ENCODE data around the gene LHFPL4.
A peak's percentile ranks its signal among the peaks of the same experiment; 100 is the strongest.
"Not testable (repeated sequence)": the region's sequence is repeated elsewhere in the genome, so short reads cannot be mapped to it uniquely, and the experiment has no call there.

Gene LHFPL4

DNA sequence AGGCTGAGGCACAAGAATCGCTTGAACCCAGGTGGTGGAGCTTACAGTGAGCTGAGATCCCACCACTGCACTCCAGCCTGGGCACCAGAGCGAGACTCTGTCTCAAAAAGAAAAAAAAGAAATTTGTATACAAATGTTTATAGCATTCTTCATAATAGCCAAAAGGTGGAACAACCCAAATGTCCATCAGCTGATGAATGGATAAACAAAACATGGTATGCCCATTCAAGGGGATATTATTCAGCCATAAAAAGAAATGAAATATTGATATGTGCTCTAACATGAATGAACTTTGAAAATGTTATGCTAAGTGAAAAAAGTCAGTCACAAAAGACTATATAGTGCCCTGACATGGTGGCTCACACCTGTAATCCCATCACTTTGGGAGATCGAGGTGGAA lies 11.4 kb downstream of the LHFPL4 start:
- no peak for DNase-seq (ENCODE audit: low read depth in 2 of 2)

DNA sequence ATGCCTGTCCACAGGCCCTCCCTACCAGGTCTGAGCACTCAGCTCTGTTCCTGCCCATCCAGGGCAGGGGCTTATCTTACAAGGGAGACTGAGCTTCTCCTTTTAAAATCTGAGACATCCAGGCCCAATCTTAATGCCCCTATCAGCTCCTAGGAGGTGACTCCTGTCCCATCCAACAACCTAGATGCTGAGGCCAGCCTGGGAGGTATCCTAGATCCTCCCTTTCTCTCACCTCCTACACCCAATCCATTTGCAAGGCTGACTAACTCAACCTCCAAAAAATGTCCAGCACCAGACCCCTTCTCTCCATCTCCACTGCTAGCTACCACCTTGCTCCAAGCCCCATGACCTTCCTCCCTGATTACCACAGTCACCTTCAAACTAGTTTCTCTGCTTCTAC lies 17.4 kb downstream of the LHFPL4 start:
- no peak for DNase-seq (ENCODE audit: low read depth in 2 of 2)

DNA sequence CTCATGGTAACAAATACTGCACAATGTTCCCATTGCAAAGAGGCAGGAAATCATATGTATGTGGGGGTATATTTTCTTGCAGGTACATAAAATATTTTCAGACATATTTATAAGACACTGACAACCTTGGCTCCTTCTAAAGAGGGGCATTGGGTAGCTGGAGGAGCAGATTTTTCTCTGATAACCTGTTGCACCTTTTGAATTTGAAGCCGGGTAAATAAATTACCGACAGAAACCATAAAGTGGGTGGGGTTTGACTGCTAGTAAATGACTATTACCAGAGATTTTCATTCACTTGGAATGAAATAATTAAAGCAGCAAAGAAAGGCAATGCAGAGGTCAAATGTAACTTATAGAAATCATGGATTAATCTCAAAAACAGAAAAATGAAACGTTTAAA lies 19.2 kb downstream of the LHFPL4 start:
- no peak for DNase-seq (ENCODE audit: low read depth in 2 of 2)

- no peak for DNase-seq (ENCODE audit: low read depth in 2 of 2)
Observed at GRCh38 chr3:9525078-9525477, 28.5 kb downstream of the LHFPL4 start.

GRCh38 chr3:9514956-9515355 lies 38.7 kb downstream of the LHFPL4 start:
- no peak for DNase-seq (ENCODE audit: low read depth in 2 of 2)

- DNase-seq (ENCODE audit: low read depth in 2 of 2), result no peak
Observed at GRCh38 chr3:9514306-9514705, 39.3 kb downstream of the LHFPL4 start.

- no peak for DNase-seq (ENCODE audit: low read depth in 2 of 2)
Observed at GRCh38 chr3:9512456-9513045, 41.1 kb downstream of the LHFPL4 start.

DNA sequence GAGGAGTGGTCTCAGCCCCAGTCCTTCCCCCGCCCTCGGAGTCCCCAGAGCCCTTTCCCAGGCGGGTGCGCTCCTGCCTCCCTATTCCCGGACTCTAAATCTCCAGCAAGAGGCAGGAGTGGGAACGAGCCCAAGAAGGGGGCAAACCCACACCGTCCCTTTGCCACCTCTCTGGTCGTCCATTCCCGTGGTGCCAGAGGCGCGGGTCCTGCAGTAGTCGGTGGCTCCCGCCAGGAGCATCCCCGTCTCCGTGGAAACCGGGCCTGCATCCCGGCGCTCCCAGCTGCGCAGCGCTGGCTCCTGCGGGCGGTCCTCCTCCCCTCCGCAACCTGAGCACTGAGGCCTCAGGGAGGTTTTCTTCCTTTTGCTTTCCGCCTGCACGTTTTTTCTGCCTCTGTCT lies 44.8 kb downstream of the LHFPL4 start:
- DNase-seq (ENCODE audit: low read depth in 2 of 2), result no peak

DNA sequence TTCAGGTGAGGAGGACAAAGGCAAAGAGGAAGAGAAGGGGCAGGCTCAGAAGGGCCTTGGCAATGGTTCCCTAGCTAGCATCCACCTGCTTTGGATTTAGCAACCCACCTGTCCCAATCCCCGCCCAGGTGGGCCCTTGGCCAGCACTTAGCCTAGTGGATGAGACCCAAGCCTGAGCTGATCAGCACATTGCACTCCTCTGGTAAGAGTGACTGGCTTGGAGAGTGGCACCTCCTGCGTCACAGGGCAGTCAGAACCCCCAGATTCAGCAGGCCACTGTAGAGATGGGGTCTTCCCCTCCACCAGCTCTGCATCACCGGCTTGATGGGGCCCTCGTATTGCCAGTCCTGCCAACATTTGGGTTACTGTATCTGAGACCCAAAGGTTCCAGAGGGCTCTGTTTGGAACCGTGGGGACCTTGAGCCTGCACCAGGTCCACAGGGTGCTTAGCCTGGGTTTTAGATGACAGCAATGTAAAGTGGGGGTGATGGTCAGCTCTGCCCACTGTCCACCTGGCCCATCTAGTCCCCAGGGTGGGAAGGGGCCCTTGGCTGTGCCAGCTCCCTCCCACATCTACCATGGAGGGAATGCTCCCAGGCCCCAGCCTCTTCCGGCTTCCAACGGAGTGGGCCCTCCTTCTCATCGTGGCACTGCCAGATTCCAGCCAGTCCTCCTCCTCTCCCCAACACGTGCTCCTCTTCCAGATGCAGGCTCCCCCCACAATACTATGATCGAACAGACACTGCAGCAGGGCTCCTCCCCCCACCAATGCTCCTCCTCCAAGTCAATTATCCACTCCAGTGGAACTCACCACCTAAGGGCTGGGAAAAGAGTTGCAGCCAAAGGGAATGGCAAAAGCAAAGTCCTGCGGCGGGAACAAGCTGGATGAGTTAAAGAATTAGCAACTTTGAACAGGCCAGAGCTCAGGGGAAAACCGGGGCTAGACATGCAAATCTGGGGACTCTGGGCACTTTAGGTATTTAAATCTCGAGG lies 45.7 kb downstream of the LHFPL4 start:
- no peak for DNase-seq (ENCODE audit: low read depth in 2 of 2)

DNA sequence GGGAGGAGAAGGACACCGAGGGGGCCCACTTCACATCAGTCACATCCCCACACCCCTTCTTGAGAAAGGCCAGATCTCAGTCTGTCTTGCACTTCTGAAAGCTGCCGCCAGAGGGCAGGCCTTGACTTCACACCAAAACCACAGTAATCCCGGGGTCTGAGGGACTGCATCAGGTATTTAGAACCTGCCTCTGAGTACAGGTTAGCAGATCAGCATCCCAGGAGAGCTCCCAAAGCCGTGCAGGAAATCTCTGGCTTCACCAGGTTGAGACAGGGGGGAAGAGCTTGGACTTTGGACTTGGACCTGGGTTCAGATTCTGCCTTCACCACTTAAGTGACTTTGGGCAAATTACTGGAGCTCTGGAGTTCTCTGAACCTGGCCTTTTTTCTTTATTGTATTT lies 50.3 kb downstream of the LHFPL4 start:
- DNase-seq (ENCODE audit: low read depth in 2 of 2), result peak; percentile 35 to 41

DNA sequence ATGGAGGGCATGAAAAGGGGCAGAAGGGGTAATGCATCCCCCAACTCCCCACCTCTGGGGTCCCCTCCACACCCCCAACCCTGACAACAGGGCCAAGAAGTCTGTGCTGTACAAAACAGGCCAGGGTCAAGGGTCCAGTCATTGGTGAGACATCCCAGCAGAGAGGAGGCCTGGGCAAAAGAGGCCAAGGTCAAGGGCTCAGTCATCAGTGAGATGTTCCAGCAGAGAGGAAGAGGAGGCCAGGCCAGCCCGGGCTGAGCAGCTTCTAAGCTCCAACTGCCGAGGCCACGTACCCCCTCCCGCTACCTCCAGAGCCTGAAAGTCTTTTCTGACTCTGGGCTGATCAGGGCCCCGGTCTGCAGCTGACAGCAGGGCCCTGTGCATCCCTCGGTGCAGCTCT lies 52.4 kb downstream of the LHFPL4 start:
- no peak for DNase-seq (ENCODE audit: low read depth in 2 of 2)

DNA sequence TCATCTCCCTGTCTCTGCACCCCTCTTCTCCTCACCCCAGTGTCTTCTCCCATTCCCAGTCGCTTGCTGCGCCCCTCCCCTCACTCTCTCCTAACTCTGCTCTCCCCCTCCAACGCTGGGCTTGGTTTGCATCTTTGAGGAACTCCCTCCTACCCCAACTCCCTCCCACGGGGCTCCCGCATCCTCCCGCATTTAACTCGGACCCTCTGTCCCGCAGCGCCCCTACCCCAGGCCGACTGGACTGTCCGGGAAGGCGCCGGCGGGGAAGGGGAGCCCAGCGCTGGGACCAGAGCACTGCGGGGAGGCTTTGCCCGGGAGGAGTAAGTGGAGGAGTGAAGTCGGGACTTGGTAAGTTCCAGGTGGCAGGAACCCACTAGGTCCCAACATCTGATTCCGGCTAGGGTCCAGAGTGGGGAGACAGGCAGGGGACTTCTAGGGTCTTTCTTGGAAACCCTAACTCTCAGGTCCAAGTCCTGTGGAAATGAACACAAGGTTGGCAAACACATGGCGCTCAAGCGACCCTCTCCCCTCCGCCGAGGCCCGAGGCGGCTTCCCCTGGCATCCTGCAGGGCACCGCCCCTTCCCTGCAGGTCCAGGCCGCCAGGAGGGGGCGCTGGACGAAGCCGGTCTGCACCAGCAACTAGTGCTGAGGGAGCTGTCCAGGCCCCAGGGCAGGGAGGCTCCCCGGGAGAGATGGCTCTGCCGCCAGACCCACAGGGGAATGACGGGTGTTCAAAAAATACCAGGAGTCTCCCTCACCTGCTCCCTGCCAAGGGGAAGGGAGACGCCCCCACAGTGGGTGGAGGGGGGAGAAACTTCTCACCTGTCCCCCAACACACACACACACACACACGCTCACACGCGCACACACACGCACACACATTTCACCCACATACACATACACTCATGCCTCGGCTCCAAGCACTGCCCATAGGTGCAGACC lies 53.2 kb downstream of the LHFPL4 start:
- DNase-seq (ENCODE audit: low read depth in 2 of 2), result peak; percentile 7 to 17

DNA sequence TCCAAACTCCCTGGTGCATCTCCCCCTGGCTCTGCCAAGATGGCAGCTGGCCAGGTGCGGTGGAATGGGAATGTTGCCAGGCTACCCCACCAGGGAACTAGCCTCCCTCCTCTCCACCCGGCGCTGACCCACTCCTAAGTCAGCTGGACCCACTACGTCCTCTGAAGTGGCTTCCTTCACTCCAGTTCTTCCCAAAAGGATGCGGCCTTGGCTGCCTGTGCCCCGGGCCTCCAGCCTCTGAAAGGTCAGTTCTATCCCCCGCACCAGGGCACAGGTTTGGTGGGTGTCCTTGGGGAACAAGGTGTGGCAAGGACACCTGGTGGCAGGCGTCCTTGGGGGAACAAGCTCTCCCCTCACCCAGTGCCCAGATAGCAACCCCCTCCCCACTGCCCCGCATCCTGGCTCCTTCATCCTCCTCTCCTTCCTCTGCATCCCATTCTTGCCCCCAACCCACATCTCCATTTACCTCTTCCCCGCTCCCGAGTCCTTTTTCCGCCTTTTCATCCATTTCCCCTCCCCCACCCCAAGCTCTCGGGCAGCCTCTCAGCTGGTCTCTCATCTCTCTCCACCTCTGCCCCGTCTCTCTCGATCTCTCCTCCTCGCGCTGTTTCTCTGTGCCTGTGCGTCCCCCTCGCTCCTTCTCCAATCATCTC lies 54.0 kb downstream of the LHFPL4 start:
- DNase-seq (ENCODE audit: low read depth in 2 of 2), result no peak

- no peak for DNase-seq (ENCODE audit: low read depth in 2 of 2)
Observed at GRCh38 chr3:9498781-9499180, 54.8 kb downstream of the LHFPL4 start.

DNA sequence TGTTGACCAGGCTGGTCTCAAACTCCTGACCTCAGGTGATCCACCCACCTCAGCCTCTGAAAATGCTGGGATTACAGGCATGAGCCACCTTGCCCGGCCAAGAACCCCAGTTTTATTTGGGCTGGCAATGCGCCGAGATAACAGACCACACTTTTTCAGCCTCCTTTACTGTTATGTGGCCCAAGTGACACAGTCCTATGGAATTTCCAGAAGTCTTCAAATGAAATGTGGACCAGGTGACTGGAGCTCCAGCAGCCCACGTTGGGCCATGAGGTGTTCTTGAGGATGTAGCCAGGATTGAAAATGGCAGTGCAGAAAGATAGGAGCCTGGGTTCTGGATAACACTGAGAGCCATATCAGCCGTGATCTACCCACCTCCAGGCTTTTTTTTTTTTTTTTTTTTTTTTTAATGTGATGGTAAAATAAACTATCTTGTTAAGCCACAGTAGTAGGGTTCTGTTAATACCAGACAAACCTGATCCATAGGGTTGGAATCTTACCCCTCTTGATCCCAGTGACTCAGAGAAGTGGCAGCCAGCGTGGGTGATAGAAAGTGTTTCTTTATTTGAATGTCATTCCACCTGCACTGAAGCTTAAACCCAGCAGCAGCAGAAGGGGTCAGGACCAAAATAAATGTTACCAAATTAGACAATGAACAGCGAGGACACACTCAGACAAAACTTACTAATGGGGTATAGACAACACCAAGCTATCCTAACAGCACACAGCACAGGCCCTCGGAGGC lies 55.6 kb downstream of the LHFPL4 start:
- DNase-seq (ENCODE audit: low read depth in 2 of 2), result no peak

DNA sequence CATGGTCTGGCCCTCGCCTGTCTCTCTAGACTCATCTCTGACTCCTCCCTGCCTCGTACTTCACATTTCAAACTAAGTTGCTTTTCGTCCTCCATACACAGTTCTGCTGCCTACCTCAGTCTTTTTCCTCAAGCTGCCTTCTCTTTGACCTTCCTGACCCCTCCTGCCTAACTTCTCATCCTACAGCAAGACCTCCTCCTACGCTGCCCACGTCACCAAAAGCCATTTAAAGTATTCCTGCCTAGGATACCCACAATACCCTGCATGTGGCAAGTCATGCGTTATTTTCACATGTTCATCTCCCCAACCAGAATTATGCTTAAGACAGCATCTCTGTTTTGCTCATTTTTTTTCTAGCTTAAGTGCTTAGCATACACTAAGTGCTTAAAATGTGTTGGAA lies 56.7 kb downstream of the LHFPL4 start:
- DNase-seq (ENCODE audit: low read depth in 2 of 2), result no peak

DNA sequence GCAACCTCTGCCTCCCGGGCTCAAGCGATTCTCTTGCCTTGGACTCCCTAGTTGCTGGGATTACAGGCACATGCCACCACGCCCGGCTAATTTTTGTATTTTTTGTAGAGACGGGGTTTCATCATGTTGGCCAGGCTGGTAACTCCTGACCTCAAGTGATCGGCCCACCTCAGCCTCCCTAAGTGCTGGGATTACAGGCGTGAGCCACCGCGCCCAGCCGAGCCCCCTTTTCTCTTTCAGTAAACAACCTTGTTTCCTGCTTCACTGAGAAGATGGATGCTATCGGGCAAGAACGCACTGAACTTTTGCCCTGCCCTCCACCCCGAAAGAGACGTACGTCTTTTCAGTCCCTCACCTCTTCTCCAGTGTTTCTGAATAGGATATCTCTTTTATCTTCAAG lies 59.6 kb downstream of the LHFPL4 start:
- not testable (repeated sequence) for DNase-seq (ENCODE audit: low read depth in 2 of 2)

GRCh38 chr3:9491506-9491905 lies 62.1 kb downstream of the LHFPL4 start:
- DNase-seq (ENCODE audit: low read depth in 2 of 2), result no peak

- DNase-seq (ENCODE audit: low read depth in 2 of 2), result no peak
Observed at GRCh38 chr3:9485248-9485647, 68.4 kb downstream of the LHFPL4 start.

- DNase-seq (ENCODE audit: low read depth in 2 of 2), result no peak
Observed at GRCh38 chr3:9480265-9480664, 73.4 kb downstream of the LHFPL4 start.

GRCh38 chr3:9476935-9477334 lies 76.7 kb downstream of the LHFPL4 start:
- DNase-seq (ENCODE audit: low read depth in 2 of 2), result no peak
